Keratinocyte (primary cell): ENCODE data around the gene MAP3K10. TPM values are rescaled to one million over a fixed set of nuclear protein-coding genes. Genes with fewer than 3 reads are reported as not detected.

ENCODE experiments used
- DNase-seq: peaks from one replicate; pipeline ENCODE4 v3.0.0-alpha.2; 2011; ENCODE audit warnings: low read depth, missing footprints, low spot score
- FAIRE-seq: peaks from 2 replicates; lab custom pipeline; 2011; peaks lifted over from hg19 to GRCh38; lab: Jason Lieb, UNC
- H2AFZ ChIP-seq: 2 replicates; pipeline ENCODE4 v1.6.0; 2012; ENCODE audit warnings: low read length, control low read depth, inconsistent platforms; ENCODE audit not compliant: control insufficient read depth
- H3K27ac ChIP-seq: 2 replicates; pipeline ENCODE4 v1.5.1; 2011; ENCODE audit warnings: low read length; ENCODE audit not compliant: control insufficient read depth, insufficient read depth
- H3K27me3 ChIP-seq: 3 replicates; pipeline ENCODE4 v1.6.0; 2011; ENCODE audit warnings: low read length; ENCODE audit not compliant: control insufficient read depth, insufficient read depth; ENCODE audit errors: extremely low read depth
- H3K36me3 ChIP-seq, 2 experiments: 2 replicates in 1 of 2; 3 replicates in 1 of 2; pipeline ENCODE4 v1.5.1; 2011; ENCODE audit warnings: low read length in 2 of 2, mild to moderate bottlenecking in 1 of 2; ENCODE audit not compliant: control insufficient read depth in 2 of 2, insufficient read depth in 2 of 2; ENCODE audit errors: extremely low read depth in 1 of 2
- H3K4me1 ChIP-seq: 3 replicates; pipeline ENCODE4 v1.5.1; 2011; ENCODE audit warnings: low read length; ENCODE audit not compliant: control insufficient read depth, insufficient read depth; ENCODE audit errors: extremely low read depth
- H3K4me2 ChIP-seq: 3 replicates; pipeline ENCODE4 v1.6.0; 2011; ENCODE audit warnings: low read depth, low read length; ENCODE audit not compliant: control insufficient read depth, insufficient read depth; ENCODE audit errors: extremely low read depth
- H3K4me3 ChIP-seq, 3 experiments: fragments of 200-600 bp in 1 of 3; sonication (generic) in 1 of 3; 2 replicates in 2 of 3; 3 replicates in 1 of 3; pipeline ENCODE4 v1.5.1; 2011 to 2016; ENCODE audit warnings: low read length in 3 of 3, mild to moderate bottlenecking in 3 of 3, control low read depth in 2 of 3, inconsistent platforms in 1 of 3, low read depth in 1 of 3, mixed read lengths in 1 of 3, mixed run types in 1 of 3, moderate library complexity in 1 of 3; ENCODE audit not compliant: control insufficient read depth in 2 of 3, insufficient read depth in 2 of 3; ENCODE audit errors: extremely low read depth in 1 of 3
- H3K79me2 ChIP-seq: 2 replicates; pipeline ENCODE4 v1.6.0; 2012; ENCODE audit warnings: low read length; ENCODE audit not compliant: control insufficient read depth, insufficient read depth
- H3K9ac ChIP-seq: 3 replicates; pipeline ENCODE4 v1.6.0; 2011; ENCODE audit warnings: low read length; ENCODE audit not compliant: control insufficient read depth, insufficient read depth; ENCODE audit errors: extremely low read depth
- H3K9me1 ChIP-seq: 3 replicates; pipeline ENCODE4 v1.6.0; 2011; ENCODE audit warnings: low read length; ENCODE audit not compliant: control insufficient read depth, insufficient read depth; ENCODE audit errors: extremely low read depth
- H3K9me3 ChIP-seq: 2 replicates; pipeline ENCODE4 v1.5.1; 2012; ENCODE audit warnings: low read depth, low read length; ENCODE audit not compliant: control insufficient read depth
- H4K20me1 ChIP-seq: 3 replicates; pipeline ENCODE4 v1.6.0; 2011; ENCODE audit warnings: low read length; ENCODE audit not compliant: control insufficient read depth, insufficient read depth; ENCODE audit errors: extremely low read depth
- CTCF ChIP-seq, 3 experiments: IDR thresholded peaks in 1 of 3; conservative IDR thresholded peaks in 1 of 3; optimal IDR thresholded peaks in 1 of 3; 2 replicates in 2 of 3; 3 replicates in 1 of 3; pipeline versions ENCODE3 to v1.5.1; 2011; ENCODE audit warnings: low read length in 3 of 3, mild to moderate bottlenecking in 3 of 3, moderate library complexity in 2 of 3, control low read depth in 1 of 3, inconsistent platforms in 1 of 3; ENCODE audit not compliant: insufficient read depth in 2 of 3; ENCODE audit errors: extremely low read depth in 1 of 3
- EZH2 ChIP-seq: IDR thresholded peaks from one replicate; pipeline ENCODE4 v1.6.1; 2012; ENCODE audit warnings: inconsistent platforms, mild to moderate bottlenecking, low read length, moderate library complexity
- dilution Hi-C: fragments of 300-500 bp; cut with MboI; formaldehyde crosslinking; loops from one replicate; pipeline ENCODE4 v1.7.0; 2020; ENCODE audit warnings: low sequenced_read_pairs; ENCODE audit not compliant: extremely low pct_ligation_motif_present
- polyA plus RNA-seq, 5 experiments: library from polyadenylated mRNA; depleted of rRNA in 3 of 5; stranded (reverse) in 3 of 5; stranded (forward) in 1 of 5; unstranded in 1 of 5; fragments of >200 nt; gene quantifications; 1 replicate in 1 of 5; 2 replicates in 3 of 5; 3 replicates in 1 of 5; pipeline versions ENCODE4 v1.2.1 to v1.2.3, GENCODE V29; 2011 to 2012; ENCODE audit warnings: missing spikeins in 2 of 5, low read depth in 1 of 5, low replicate concordance in 1 of 5

Gene MAP3K10
- polyA plus RNA-seq, 1 donor (not counting 4 experiments of a cell fraction or from before 2014, with no cell fraction given) = 2.9 TPM

- no peak overlapping the region for H3K4me3 ChIP-seq
- no peak overlapping the region for H3K27ac ChIP-seq
- H3K9ac ChIP-seq = no peak overlapping the region
- no peak overlapping the region for H2AFZ ChIP-seq
- H3K9me3 ChIP-seq = no peaks in the 10 kb centered on the region
- no peaks in the 10 kb centered on the region for H3K4me1 ChIP-seq
- dilution Hi-C loops = no loop called here
- TF ChIP-seq CTCF (optimal IDR thresholded peaks at IDR 0.05 in 1 of 3, IDR thresholded peaks at IDR 0.05 in 1 of 3, conservative IDR thresholded peaks at IDR 0.05 in 1 of 3; ENCODE audit: extremely low read depth in 1 of 3, insufficient read depth in 2 of 3, low read length in 3 of 3) = peak in 2 of 3 experiments; percentile 18 to 42
- TF ChIP-seq EZH2 = no peak
- no peak for DNase-seq
- no peak overlapping the region for H3K4me2 ChIP-seq
- H4K20me1 ChIP-seq = no peaks in the 10 kb centered on the region
- H3K36me3 ChIP-seq = no peaks in the 10 kb centered on the region
- no peaks in the 10 kb centered on the region for H3K9me1 ChIP-seq
- H3K27me3 ChIP-seq = no peaks in the 10 kb centered on the region
- no peak for FAIRE-seq
- H3K79me2 ChIP-seq = no peaks in the 10 kb centered on the region
Measured at GRCh38 chr19:40155749-40156265, 35.4 kb upstream of the MAP3K10 start.

- TF ChIP-seq CTCF (optimal IDR thresholded peaks at IDR 0.05 in 1 of 3, IDR thresholded peaks at IDR 0.05 in 1 of 3, conservative IDR thresholded peaks at IDR 0.05 in 1 of 3; ENCODE audit: extremely low read depth in 1 of 3, insufficient read depth in 2 of 3, low read length in 3 of 3) (no peak), EZH2 (no peak)
- no peak overlapping the region for H3K9ac ChIP-seq
- H3K27me3 ChIP-seq = no peaks in the 10 kb centered on the region
- DNase-seq = no peak
- H3K9me3 ChIP-seq = no peaks in the 10 kb centered on the region
- no peak for FAIRE-seq
- no peaks in the 10 kb centered on the region for H3K9me1 ChIP-seq
- H2AFZ ChIP-seq = no peak overlapping the region
- H3K36me3 ChIP-seq = no peaks in the 10 kb centered on the region
- dilution Hi-C loops = no loop called here
- no peaks in the 10 kb centered on the region for H3K79me2 ChIP-seq
- no peaks in the 10 kb centered on the region for H3K4me1 ChIP-seq
- H3K27ac ChIP-seq = no peak overlapping the region
- no peaks in the 10 kb centered on the region for H4K20me1 ChIP-seq
- H3K4me2 ChIP-seq = no peak overlapping the region
- H3K4me3 ChIP-seq = no peak overlapping the region
Measured at GRCh38 chr19:40157059-40157458, 34.2 kb upstream of the MAP3K10 start.
